Suprapubic skin (tissue), 4 donors: ENCODE results near the gene GPRC6A. TPM values are rescaled to one million over a fixed set of nuclear protein-coding genes. Genes with fewer than 3 reads are reported as not detected.
A peak's percentile ranks its signal among the peaks of the same experiment; 100 is the strongest.

Source experiments
- DNase-seq, 2 donors: peaks; one replicate each; pipeline ENCODE4 v3.0.0-alpha.2; 2019; ENCODE audit warnings: low spot score in 2 of 2
- H3K27ac ChIP-seq: fragments of 200-600 bp; sonication (generic); one replicate; pipeline ENCODE4 v1.5.1; 2019
- H3K27me3 ChIP-seq: fragments of 200-600 bp; sonication (generic); one replicate; pipeline ENCODE4 v1.5.1; 2019
- H3K36me3 ChIP-seq: fragments of 200-600 bp; sonication (generic); one replicate; pipeline ENCODE4 v1.5.1; 2019
- H3K4me1 ChIP-seq: fragments of 200-600 bp; sonication (generic); one replicate; pipeline ENCODE4 v1.5.1; 2019
- H3K4me3 ChIP-seq: fragments of 200-600 bp; sonication (generic); one replicate; pipeline ENCODE4 v1.5.1; 2019; ENCODE audit warnings: mild to moderate bottlenecking
- H3K9me3 ChIP-seq: fragments of 200-600 bp; sonication (generic); one replicate; pipeline ENCODE4 v1.5.1; 2019
- CTCF ChIP-seq, 2 donors: fragments of 200-600 bp in 1 of 2; fragments of 450-650 bp in 1 of 2; sonication (generic) in 1 of 2; IDR thresholded peaks; one replicate each; pipeline ENCODE4 v1.5.1; 2016 to 2019; ENCODE audit warnings: antibody characterized with exemption in 2 of 2, mild to moderate bottlenecking in 1 of 2, moderate library complexity in 1 of 2
- EP300 ChIP-seq: sonication (generic); formaldehyde crosslinking; IDR thresholded peaks from one replicate; pipeline ENCODE4 v1.6.1; 2017; ENCODE audit warnings: antibody characterized with exemption
- POLR2A ChIP-seq, 2 donors: fragments of 450-650 bp; IDR thresholded peaks; one replicate each; pipeline ENCODE4 v1.6.1; 2017; ENCODE audit warnings: antibody characterized with exemption in 2 of 2, mild to moderate bottlenecking in 2 of 2, moderate library complexity in 2 of 2
- POLR2AphosphoS5 ChIP-seq, 3 donors: sonication (generic); formaldehyde crosslinking; IDR thresholded peaks; one replicate each; pipeline ENCODE4 v1.6.1; 2017; ENCODE audit warnings: antibody characterized with exemption in 3 of 3
- WGBS: methylation state at CpG from one replicate; pipeline ENCODE4 v1.1.5; 2018; 5-methylcytosine and 5-hydroxymethylcytosine counted together
- total RNA-seq, 4 donors: library from RNA; depleted of rRNA; stranded (reverse); fragments of >200 nt; gene quantifications; one replicate each; pipeline ENCODE4 v1.1.0, GENCODE V29; 2016

Gene GPRC6A
- not detected for total RNA-seq

- Histone ChIP-seq H3K9me3 (peaks cover 2% of the 10 kb centered on the region), H3K4me3 (no peak within 1 kb of the TSS), H3K36me3 (no peaks in the 10 kb centered on the region), H3K4me1 (no peaks in the 10 kb centered on the region), H3K27me3 (no peaks in the 10 kb centered on the region), H3K27ac (no peak within 1 kb of the TSS)
- no peak for TF ChIP-seq EP300
- no peak for TF ChIP-seq POLR2AphosphoS5 (IDR thresholded peaks at IDR 0.05)
- no peak for TF ChIP-seq CTCF (IDR thresholded peaks at IDR 0.05)
- no peak for TF ChIP-seq POLR2A (IDR thresholded peaks at IDR 0.05)
- 40% methylated on average over 2 of the region's 2 CpGs for WGBS
- no peak for DNase-seq
Observed at GRCh38 chr6:116828983-116829382, at the start of gene GPRC6A. GPRC6A (minus strand) TSS chr6:116829083; CDS start chr6:116829013, 70 bp downstream.

DNA sequence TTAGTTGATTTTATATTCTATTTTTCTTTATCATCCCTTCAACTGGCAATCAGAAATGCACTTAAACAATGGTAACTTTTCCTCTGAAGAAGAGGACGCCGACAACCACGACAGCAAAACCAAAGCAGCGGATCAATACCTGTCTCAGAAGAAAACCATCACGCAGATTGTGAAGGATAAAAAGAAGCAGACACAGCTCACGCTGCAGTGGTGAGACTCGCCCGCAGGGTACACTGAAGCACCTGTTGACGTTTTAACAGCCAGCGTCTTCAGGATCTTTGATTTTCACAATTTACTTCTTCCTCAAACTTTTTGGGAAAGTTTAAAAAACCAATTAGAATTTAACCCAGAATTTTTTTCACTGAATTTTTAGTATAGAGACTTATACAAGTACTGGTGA is 48.9 kb upstream of the GPRC6A start:
- 5% methylated on average over 10 of the region's 10 CpGs for WGBS
- Histone ChIP-seq H3K4me3 (no peak overlapping the region), H3K27ac (no peak overlapping the region), H3K9me3 (peaks cover 2% of the 10 kb centered on the region), H3K4me1 (peaks cover 14% of the 10 kb centered on the region), H3K27me3 (peaks cover 38% of the 10 kb centered on the region), H3K36me3 (no peaks in the 10 kb centered on the region)
- TF ChIP-seq CTCF (IDR thresholded peaks at IDR 0.05) (no peak), POLR2AphosphoS5 (IDR thresholded peaks at IDR 0.05) (no peak), EP300 (no peak), POLR2A (IDR thresholded peaks at IDR 0.05) (no peak)
- no peak for DNase-seq

GRCh38 chr6:116876635-116877611 is 48.0 kb upstream of the GPRC6A start, which contains the start of gene RFX6:
RFX6 (plus strand) TSS chr6:116877242; CDS start chr6:116877276, 34 bp downstream.
- WGBS = under 1% methylated on average over 19 of the region's 73 CpGs
- H3K4me3 ChIP-seq = peak within 1 kb of the TSS; percentile 43
- H3K27ac ChIP-seq = no peak within 1 kb of the TSS
- H3K9me3 ChIP-seq = peaks cover 5% of the 10 kb centered on the region
- peaks cover 38% of the 10 kb centered on the region for H3K27me3 ChIP-seq
- DNase-seq = no peak
- peaks cover 14% of the 10 kb centered on the region for H3K4me1 ChIP-seq
- no peaks in the 10 kb centered on the region for H3K36me3 ChIP-seq
- no peak for TF ChIP-seq POLR2AphosphoS5 (IDR thresholded peaks at IDR 0.05)
- no peak for TF ChIP-seq EP300
- no peak for TF ChIP-seq POLR2A (IDR thresholded peaks at IDR 0.05)
- no peak for TF ChIP-seq CTCF (IDR thresholded peaks at IDR 0.05)

DNA sequence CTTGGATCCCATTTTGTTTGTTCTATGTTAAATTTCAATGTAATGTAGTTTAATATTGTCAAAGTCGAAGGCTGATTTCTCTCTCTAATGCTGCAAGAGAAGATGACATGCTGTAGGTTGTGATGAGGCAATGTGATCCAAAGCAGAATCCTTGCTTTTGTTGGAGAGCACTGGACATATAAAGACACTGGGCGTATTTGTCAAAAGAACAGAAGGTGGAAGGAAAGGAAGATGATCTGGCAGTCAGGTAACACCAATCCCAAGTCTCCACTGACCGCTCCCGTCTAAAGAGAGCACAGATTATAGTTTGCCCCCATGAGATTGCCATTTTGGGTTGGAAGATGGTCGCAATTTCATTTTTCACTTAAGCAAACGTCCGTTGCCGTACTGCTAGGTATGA is 47.2 kb upstream of the GPRC6A start:
- TF ChIP-seq POLR2AphosphoS5 (IDR thresholded peaks at IDR 0.05) = no peak
- no peak for TF ChIP-seq EP300
- TF ChIP-seq POLR2A (IDR thresholded peaks at IDR 0.05) = no peak
- TF ChIP-seq CTCF (IDR thresholded peaks at IDR 0.05) = no peak
- DNase-seq = no peak
- WGBS = 28% methylated on average over 8 of the region's 8 CpGs
- Histone ChIP-seq H3K27me3 (peaks cover 38% of the 10 kb centered on the region), H3K27ac (no peak overlapping the region), H3K4me3 (peak overlapping the region; percentile 43), H3K4me1 (peaks cover 14% of the 10 kb centered on the region), H3K36me3 (no peaks in the 10 kb centered on the region), H3K9me3 (peaks cover 5% of the 10 kb centered on the region)

DNA sequence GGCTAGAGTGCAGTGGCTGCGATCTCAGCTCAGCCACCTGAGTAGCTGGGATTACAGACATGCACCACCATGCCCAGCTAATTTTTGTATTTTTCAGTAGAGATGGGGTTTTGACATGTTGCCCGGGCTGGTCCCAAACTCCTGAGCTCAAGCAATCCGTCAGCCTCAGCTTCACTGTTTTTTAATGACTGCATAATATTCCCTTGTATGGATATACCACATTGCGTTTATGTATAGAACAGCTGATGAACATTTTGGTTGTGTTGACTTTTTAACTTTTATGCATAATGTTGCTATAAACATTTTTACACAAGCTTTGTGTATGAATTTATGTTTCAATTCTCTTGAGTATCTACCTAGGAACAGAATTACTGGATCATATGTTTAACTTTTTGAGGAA is 43.9 kb upstream of the GPRC6A start:
- no peak for TF ChIP-seq POLR2A (IDR thresholded peaks at IDR 0.05)
- no peak for TF ChIP-seq POLR2AphosphoS5 (IDR thresholded peaks at IDR 0.05)
- TF ChIP-seq EP300 = no peak
- no peak for TF ChIP-seq CTCF (IDR thresholded peaks at IDR 0.05)
- DNase-seq = no peak
- peaks cover 5% of the 10 kb centered on the region for H3K9me3 ChIP-seq
- no peak overlapping the region for H3K4me3 ChIP-seq
- H3K27ac ChIP-seq = no peak overlapping the region
- no peaks in the 10 kb centered on the region for H3K36me3 ChIP-seq
- H3K27me3 ChIP-seq = peaks cover 34% of the 10 kb centered on the region
- 86% methylated on average over 4 of the region's 4 CpGs for WGBS
- peaks cover 14% of the 10 kb centered on the region for H3K4me1 ChIP-seq
